DMS153 treated with DMSO at 0.1 percent for 48 hours (cell line): ENCODE measurements around the gene HHIPL1.
"Not testable (repeated sequence)": the region's sequence is repeated elsewhere in the genome, so short reads cannot be mapped to it uniquely, and the experiment has no call there.

ENCODE experiments used
- DNase-seq: peaks from one replicate; lab custom pipeline; 2025; ENCODE audit not compliant: unreplicated experiment; lab: John Stamatoyannopoulos, UW

Gene HHIPL1

GRCh38 chr14:99632410-99633035 lies 12.4 kb upstream of the HHIPL1 start:
- no peak for DNase-seq

DNA sequence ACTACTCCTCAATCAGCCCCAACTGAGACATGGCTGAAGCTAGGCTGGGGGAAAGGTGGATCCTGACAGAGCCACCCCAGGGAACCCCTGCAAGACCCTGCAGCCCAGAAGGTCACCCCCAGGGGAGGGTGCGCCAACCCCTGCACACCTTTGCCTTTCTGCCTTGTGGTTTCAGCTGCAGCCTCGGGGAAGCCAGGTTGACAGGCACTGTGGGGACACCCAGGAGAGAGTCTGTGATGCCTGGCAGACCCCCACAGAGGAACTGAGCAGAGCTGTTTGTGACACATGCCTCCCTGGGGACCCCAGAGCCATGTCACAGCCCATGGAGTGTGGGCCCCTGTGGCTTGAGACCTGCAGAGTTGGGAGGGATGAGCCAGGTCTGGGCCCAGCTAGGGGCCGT lies 11.8 kb upstream of the HHIPL1 start:
- no peak for DNase-seq

- no peak for DNase-seq
Measured at GRCh38 chr14:99633918-99634317, 11.0 kb upstream of the HHIPL1 start.

- DNase-seq: no peak
Measured at GRCh38 chr14:99634443-99634842, 10.5 kb upstream of the HHIPL1 start.

DNA sequence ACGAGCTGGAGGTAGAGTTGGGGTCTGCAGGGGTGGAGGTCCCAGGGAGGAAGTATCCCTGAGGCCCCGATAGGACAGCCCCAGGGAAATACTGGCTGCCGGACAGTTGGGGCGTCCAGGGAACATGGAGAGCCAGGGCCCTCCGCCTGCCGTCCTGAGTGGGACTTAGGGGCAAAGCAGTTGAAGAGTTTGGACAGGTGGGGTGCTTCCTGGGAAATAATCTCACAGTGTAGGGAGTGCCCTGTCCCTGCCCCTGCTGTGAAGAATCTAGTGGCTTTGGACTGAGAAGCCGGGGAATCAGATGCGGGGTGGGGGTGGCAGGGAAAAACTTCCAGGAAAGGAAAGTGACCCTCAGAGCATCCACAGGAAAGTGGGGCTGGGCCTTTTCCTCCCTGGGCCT lies 9.8 kb upstream of the HHIPL1 start:
- DNase-seq: no peak

DNA sequence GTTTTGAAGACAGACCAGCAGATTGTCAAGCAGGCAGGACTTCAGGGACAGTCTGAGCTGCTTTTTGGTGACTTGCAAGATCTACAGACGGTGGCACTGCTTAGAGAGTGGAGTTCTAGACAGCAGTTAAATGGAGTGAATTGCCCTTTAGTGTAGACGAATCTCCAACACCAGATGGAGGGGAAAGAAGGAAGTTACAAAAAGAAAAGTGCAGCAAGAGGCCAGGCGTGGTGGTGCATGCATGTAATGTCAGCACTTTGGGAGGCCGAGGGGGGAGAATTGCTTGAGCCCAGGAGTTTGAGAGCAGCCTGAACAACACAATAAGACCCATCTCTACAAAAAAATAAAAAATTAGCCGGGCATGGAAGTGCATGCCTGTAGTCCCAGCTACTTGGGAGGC lies 8.4 kb upstream of the HHIPL1 start:
- DNase-seq: no peak

DNA sequence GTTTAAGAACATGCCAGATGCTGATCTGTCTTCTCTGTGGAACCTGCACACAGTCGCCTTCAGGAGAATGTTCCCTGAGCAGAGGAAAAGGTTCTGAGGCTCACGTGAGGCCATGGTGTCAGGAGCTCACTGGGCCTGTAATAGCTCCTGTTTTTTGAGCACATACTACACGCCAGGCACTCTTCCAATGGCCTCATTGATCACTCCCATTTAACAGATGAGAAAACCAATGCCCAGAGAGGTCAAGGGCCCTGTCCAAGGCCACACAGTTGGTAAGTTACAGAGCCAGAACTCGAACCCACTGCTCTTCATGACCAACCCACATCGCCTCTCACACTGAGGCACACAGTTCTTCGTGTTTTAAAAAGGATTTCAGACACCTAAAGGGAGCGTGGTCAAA lies 7.3 kb upstream of the HHIPL1 start:
- no peak for DNase-seq

DNA sequence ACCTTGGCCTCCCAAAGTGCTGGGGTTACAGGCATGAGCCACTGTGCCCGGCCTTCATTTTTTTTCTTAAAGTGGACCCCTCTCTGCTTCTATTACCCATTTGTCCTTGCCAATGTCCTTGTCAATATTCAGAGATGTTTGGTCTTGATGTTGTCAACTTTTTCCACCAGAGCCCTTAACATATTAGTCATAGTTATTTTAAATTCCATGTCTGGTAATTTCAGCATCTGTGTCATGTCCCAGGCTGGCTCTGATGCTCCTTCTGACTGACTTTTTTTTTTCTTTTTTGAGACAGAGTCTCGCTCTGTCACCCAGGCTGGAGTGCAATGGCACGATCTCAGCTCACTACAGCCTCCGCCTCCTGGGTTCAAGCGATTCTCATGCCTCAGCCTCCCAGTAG lies 2.2 kb upstream of the HHIPL1 start:
- not testable (repeated sequence) for DNase-seq

DNA sequence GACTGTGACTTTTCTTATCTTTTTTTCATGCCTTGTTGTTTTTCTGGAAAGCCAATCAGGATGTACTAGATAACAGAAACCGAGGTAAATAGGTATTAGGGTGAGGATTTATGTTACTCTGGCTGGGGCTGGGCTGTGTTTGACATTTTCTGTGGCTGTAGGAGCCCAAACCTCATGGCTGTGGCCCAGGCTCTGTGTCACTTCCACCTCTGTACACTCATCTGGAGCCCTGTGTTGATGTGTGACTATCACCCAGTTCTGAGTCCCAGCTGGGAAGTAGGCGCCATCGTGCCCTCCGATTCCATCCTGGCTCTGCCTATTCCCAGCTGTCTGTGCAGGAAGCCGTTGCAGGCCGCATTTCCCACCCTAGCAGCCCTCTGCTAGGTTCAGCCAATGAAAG lies 1.6 kb upstream of the HHIPL1 start:
- no peak for DNase-seq

DNA sequence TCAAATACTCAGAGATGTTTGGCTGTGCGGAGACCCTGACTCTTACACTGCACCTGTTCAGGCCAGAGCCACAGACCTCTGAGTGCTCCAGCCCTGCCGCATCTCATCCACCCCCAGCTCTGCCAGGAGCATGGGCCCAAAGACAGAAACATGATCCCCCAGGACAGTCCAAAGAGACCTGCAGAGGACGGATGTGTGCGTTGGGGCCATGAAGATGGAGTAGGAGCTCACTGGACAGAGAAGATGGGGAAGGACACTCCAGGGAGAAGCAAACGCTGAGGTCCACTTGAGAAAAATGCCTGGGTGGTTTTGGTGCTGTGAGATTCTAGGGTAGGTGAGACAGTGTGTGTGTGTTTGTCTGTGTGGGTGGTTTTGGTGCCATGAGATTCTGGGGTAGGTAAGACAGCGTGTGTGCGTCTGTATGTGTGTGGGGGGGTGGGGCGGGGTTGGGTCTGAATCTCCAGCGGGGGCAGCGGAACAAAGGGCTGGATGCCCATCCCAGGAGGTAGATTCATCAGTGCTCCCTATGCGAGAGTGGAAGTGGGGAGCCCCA lies 818 bp upstream of the HHIPL1 start:
- DNase-seq: no peak

- no peak for DNase-seq
Measured at GRCh38 chr14:99645545-99646505, 896 bp downstream of the HHIPL1 start.

DNA sequence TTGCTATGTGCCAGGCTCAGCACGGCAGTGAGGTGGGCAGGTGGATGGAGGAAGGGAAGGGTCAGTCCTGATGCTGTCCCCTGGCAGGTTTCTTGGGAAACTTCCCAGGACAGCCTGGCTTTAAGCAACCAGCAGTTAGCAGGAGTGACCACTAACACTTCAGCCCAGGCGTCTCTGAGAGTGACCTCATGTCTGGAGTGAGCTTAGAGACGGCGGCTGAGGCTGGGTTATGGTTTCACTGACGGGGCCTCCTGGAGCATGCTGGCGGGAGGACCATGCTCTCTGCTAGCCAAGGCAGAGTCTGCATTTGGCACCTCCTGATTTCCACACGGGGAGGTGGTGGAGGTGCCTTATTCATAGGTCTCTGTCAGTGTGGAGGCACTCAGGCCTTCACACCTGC lies 2.5 kb downstream of the HHIPL1 start:
- no peak for DNase-seq

DNA sequence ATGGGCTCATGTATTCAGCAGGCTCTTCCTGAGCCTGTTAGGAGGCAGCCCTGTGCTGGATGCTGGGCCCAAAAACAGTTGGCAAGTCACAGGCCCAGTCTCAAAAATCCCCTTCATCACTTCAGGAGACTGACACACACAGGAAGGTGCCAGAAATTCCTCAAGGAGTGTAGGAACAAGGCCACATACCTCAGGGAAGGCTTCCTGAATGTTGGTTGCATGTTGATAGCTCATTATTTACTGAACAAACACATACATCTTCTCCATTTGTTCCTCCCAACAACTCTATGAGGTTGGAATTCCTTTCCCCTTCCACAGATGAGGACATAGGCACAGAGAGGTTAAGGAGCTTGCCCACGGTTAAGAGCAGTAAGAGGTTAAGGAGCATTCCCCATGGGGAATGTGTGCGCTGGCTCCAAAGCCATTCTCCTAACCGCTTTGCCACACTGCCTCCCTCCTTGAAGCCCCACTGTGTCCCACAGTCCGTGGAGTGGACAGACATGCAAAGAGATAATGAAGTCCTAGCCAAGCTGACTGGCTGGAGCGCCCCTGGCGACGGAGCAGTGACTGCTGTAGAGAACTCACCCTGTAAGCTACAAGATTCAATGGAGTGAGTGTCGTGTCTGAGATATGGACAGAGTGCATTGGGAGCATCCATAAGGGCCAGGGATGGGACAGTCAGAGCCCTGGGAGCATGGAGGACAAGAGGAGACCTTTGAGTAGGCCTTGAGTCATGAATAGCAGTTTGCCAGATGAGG lies 3.3 kb downstream of the HHIPL1 start:
- DNase-seq: no peak

GRCh38 chr14:99649219-99649618 lies 4.3 kb downstream of the HHIPL1 start:
- no peak for DNase-seq

DNA sequence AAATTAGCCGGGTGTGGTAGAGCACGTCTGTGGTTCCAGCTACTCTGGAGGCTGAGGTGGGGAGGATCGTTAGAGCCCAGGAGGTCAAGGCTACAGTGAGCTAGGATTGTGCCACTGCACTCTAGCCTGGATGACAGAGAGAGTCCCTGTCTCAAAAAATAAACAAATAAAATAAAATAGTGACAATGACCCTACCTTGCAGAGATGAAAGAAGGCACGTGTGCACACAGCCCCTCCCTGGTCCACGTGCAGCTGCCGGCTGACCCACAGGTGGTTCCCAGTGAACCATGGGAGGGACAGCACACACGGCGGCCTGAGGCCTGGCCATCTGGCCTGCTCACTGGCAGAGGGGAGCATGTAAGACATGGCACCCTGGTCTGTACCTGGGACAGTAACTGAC lies 4.7 kb downstream of the HHIPL1 start:
- no peak for DNase-seq

DNA sequence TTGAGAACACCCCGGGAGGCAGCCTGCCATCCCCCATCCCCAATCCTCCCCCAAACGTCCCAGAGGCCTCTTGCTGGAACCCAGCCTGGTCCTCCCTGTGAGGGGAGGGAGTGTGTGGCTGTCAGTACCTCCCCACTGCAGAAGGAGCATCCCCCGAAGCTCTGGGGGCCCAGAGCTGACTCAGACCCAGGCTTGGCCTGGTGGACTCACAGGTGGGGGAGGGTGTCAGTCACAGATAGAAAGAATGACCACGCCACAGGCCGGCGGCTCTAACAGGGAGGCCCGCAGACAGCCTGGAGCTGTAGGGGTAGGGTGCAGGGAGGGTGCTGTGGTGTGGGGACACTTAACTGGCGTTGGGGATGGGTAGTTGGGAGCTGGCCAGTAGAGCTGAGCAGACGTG lies 5.3 kb downstream of the HHIPL1 start:
- DNase-seq: no peak

- DNase-seq: no peak
Measured at GRCh38 chr14:99651953-99652746, 7.2 kb downstream of the HHIPL1 start.

GRCh38 chr14:99654235-99654985 lies 9.5 kb downstream of the HHIPL1 start:
- no peak for DNase-seq

- no peak for DNase-seq
Measured at GRCh38 chr14:99655521-99655920, 10.6 kb downstream of the HHIPL1 start.

DNA sequence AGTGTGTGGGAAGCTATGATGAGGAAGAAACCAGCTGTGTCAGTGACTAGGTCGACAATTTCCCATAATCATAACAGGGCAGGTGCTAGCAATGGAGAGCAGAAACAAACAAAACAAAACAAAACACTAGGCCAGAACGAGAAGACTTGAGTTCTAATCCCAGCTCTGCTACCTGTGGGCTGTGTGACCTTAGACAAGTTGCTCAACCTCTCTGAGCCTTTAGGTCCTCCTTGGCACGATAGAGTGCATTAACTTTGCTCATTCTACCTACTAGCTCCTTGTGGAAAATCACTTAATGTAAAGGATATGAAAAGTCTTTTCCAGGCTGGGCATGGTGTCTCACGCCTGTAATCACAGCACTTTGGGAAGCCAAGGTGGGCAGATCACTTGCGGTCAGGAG lies 11.2 kb downstream of the HHIPL1 start:
- no peak for DNase-seq
